NB4 (cell line): ENCODE results near the gene MAP3K14.

ENCODE experiments used
- POLR2A ChIP-seq: IDR thresholded peaks from 2 replicates; pipeline ENCODE4 v1.6.1; 2011; ENCODE audit warnings: mild to moderate bottlenecking; ENCODE audit not compliant: insufficient read length; ENCODE audit errors: extremely low read depth
- TF ChIP-seq, protein P1 (sequence below): IDR thresholded peaks from one replicate; pipeline ENCODE4 v1.5.1; 2012; ENCODE audit warnings: low read depth, low read length
- TF ChIP-seq, protein P2 (sequence below): IDR thresholded peaks from 2 replicates; pipeline ENCODE4 v1.6.1; 2011; ENCODE audit warnings: low read depth, low read length

DNA sequence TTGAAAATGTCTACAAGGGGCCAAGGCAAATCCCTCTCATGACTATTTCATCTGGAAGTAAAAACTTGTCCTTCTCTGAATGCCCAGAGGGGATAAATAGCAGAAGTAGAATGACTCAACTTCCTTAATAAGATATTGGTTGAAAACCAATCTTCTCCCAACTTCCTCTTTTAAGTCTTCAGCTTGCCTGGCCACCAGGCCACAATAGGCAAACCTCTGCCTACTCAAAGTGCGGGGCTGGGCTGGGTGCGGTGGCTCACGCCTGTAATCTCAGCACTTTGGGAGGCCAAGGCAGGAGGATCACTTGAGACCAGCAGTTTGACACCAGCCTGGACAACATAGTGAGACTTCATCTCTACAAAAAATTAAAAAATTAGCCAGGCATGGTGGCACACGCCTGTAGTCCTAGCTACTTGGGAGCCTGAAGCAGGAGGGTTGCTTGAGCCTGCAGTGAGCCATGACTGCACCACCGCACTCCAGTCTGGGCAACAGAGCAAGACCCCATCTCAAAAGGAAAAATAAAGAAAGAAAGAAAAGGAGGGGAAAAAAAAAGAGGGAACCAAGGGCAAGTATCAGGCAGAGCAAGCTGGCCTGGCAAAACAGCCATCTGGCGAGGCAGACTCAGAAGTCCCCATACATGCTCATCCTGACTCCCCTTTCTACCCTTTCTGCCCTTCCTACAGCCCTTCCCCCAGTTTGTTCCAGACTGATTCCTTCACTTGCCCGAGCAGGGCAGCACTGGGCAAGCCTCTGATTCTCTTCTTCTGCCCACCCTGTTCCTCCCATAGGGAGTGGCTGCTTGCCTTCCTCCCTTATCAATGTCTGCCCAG is 20.6 kb downstream of the MAP3K14 start:
- TF ChIP-seq, protein P1, sequence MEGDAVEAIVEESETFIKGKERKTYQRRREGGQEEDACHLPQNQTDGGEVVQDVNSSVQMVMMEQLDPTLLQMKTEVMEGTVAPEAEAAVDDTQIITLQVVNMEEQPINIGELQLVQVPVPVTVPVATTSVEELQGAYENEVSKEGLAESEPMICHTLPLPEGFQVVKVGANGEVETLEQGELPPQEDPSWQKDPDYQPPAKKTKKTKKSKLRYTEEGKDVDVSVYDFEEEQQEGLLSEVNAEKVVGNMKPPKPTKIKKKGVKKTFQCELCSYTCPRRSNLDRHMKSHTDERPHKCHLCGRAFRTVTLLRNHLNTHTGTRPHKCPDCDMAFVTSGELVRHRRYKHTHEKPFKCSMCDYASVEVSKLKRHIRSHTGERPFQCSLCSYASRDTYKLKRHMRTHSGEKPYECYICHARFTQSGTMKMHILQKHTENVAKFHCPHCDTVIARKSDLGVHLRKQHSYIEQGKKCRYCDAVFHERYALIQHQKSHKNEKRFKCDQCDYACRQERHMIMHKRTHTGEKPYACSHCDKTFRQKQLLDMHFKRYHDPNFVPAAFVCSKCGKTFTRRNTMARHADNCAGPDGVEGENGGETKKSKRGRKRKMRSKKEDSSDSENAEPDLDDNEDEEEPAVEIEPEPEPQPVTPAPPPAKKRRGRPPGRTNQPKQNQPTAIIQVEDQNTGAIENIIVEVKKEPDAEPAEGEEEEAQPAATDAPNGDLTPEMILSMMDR = no peak
- no peak for TF ChIP-seq POLR2A
- TF ChIP-seq, protein P2, sequence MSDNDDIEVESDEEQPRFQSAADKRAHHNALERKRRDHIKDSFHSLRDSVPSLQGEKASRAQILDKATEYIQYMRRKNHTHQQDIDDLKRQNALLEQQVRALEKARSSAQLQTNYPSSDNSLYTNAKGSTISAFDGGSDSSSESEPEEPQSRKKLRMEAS = no peak
